HS-5 (cell line): ENCODE results near the gene GRHL3.

Experiments used
- DNase-seq: peaks from one replicate; pipeline ENCODE4 v3.0.0-alpha.2; 2012; ENCODE audit warnings: low read depth

GRHL3 gene

DNA sequence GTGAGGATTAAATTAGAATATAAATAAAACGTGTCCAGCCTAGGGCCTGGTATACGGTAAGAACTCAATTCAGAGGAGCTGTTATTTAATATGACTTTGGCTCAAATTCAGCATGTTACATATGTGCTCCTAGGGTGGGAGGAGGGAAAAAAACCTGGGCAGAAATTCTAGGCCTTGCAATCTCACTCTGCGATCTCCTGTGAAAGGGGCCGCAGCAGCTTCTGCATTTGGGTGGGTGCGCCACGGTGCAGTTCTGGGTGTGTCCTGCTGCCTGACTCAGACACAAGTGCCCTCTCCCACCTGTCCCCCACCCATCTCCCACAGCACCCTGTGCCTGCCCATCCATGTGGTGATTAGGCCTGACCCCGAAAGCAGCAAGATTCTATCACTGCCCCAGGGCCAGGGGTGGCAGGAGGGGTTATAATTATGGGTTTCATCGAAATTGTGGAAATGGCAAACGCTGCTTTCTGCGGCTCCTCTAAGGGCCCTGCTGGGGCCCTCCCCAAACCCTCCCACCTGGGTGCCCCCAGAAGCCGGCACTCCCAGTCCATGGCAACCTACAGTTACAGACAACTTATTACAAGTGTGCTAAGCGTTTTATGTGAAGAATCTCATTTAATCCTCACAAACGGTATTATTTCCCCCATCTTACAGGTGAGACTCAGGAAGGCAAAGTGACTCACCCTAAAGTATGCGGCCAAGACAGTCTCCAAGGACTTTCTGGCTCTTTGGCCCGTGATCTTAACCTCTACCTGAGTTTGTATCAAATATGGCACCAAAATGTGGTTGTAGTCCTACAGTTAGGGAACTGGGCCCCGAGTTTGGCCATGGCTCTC is 25.5 kb upstream of the GRHL3 start:
- DNase-seq = no peak

DNA sequence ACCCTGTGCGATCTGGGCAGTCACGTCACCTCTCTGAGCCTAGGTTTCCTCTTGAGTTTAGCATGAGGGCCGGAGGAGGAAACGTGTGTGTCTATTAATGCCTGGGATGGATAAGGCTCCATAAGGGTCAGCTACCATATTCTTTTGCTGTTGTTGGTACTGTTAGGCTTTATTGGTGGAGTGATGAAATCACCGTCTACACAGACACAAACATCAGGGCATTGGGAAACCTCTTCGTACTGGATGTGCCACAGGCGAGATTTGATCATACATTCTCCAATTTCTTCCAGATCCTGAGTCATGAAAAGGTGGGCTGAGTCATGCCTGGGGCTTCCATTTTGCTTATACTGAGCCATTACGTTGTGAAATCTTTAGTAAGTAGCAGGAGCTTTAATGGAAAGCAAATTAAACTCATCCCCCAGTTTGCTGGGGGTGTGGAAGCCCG is 24.9 kb upstream of the GRHL3 start:
- peak; percentile 97 for DNase-seq

DNA sequence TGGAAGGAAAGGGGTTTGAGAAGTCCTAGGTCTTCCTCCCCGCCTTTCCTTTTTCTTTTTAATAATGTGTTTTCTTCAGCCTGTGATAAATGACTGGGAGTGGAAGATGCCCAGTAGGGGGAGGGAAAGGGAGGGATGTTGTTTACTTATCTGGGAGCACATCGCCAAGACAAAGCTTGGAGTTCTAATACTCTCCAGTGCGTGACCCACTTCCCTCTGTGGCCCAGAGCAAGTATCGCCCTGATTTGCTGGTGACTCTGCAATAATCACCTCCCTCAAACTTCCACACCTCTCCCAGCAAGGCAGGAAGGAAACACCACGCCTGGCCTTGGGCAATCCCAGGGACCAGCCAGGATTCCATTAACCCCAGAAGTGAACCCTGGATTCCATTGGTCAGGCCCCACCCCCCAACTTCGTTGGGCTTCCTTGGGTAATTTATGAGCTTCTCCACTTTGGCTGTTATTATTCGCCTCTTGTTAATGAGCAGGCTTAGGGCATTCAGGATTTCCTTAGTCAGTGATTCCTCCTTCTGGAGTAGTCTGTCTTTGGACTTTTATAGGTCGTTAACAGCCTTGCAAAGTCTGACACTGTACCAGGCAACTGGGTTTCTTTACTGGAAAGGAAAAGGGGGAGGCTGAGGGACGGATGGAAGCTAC is 24.3 kb upstream of the GRHL3 start:
- DNase-seq = peak; percentile 53

DNA sequence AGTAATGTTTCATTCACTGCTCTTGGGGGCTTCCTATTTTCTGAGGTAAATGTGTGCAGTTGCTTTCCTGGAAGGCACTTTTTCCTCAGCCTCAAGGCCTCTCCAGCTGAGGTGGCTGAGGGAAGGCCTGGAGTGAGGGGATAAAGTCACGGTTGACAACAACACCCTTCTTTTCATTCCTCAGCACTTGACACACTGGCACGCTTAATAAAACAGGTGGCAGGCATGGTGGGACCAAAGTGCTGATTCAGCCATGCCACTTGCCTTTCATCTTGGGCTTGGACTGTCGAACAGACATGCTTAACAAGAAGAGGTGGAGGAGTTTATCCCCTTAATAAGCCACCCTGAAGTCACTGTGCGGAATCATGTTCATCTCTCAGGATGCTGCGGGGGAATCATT is 23.6 kb upstream of the GRHL3 start:
- DNase-seq = no peak

DNA sequence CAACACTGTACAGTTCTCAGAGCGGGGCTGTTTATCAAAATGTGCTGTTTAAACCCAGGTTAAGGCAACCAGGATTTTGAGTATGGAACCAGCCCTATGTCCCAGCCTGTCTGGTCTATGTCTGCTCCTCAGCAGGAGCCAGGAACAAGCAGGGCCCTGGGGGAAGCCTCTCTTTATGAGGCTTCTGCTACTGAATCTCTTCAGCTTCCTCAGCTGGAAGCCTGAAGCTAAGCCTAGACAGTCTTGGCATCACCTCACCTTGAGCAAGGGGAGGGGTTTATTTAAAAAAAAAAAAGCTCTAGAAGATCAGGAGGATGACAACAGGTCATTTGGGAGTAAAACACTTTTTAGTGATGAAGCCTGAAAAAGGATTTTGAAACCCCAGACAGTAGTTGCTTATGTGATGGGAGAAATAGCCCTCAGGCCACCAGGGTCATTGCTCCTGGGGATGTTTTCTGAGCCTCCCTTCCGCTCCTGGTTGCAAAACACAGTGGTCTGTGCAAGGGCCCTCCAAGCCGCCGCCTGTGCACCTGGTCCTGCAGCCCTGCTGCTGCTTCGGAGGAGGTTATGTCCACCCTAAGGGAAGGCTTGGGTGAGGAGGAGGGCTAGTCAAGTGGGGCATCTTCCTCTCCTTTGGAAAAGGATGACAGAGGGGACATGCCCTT is 21.8 kb upstream of the GRHL3 start:
- no peak for DNase-seq

DNA sequence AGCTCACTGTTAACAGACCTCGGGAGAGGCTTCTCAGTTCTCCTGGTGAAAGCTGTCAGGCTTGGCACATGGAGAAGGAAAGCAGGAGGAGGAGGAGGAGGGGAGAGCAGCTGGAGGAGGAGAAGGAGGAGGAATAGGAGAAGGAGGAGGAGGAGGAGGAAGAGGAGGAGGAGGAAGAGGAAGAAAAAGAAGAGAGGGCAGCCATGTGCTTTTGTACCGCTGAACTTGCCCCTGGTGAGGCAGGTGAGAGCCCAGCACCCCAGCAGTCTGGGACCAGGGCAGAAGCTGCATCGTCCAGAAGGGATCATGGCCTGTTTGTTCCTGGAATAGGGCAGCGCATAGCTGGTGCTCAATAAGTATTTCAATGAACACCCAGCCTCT is 21.3 kb upstream of the GRHL3 start:
- DNase-seq = no peak

DNA sequence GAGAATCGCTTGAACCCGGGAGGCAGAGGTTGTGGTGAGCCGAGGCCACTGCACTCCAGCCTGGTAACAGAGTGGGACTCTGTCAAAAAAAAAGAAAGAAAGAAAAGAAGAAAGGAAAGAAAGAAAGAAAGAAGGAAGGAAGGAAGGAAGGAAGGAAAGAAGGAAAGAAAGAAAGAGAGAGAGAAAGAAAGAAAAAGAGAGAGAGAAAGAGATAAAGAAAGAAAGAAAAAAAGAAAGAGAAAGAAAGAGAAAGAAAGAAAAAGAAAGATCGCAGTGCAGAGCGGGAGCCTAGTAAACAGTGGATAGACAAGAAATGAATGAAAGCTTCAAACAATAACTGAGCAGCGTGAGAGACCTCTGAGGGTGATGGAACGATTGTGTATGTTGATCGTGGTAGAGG is 20.6 kb upstream of the GRHL3 start:
- DNase-seq = no peak

DNA sequence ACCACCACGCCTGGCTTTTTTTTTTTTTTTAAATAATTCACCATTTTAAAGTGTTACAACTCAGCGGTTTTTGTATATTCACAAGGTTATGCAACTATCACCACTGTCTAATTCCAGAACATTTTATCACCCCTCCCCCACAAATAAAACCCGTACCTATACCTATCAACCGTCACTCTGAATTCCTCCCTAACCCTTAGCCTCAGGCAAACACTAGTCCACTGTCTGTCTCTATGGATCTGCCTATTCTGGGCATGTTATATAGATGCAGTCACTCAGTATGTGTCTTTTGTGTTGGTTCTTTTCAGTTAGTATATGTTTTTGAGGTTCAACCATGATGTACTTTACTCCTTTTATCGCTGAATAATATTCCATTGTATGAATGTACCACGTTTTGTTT is 19.3 kb upstream of the GRHL3 start:
- DNase-seq = no peak

DNA sequence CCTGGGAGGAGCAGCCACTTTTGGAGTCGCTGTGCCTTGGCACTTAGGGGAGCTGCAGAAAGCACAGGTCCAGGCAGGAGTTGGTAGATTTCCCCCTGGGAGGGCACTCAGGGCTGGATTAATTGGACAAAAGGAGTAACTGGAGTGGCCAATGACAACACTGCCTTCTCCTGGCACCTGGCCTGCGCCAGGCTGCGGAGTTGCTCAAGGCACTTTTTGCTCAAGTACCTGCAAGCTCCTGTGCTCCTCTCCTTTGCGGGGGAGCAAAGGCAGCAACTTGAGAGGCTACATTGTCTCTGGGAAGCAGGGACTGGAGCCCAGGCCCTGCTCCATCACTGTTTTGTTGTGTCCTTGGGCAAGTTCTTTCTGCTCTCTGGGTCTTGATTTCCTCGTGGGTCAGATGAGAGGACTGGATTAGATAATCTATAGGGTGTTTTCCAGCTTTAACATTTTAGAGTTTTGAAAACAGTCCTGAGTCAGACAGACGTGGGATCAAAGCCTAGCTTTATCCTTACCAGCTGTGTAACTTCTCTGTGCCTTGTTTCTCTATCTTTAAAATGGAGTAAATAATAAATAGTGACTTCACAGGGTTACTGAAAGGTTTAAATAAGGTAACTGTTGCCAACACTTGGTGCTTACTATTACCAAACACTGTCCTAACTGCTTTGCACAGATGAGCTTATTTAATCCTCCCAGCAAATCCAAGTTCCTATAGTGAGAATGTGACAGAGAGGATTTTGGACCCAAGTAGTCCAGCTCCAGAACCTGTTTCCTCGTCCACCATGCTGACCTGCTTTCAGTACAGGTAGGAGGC is 18.0 kb upstream of the GRHL3 start:
- no peak for DNase-seq

DNA sequence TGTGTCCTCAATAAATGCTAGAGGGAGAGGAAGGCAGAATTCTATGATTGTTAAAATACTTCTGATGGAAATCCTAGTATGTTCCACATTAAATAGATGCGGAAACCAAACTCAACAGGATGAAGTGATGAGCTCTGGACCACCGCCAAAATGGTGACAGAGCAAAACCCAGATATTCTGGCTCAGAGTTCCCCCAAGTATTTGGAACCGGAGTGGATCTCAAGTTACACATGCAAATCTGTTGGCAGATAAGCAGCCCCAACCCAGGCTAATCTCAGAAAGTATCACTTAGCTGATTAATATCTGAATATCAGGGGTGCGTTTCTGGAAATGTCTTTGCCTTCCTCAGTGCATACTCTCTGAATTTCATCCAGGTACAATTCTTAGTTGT is 17.4 kb upstream of the GRHL3 start:
- no peak for DNase-seq

DNA sequence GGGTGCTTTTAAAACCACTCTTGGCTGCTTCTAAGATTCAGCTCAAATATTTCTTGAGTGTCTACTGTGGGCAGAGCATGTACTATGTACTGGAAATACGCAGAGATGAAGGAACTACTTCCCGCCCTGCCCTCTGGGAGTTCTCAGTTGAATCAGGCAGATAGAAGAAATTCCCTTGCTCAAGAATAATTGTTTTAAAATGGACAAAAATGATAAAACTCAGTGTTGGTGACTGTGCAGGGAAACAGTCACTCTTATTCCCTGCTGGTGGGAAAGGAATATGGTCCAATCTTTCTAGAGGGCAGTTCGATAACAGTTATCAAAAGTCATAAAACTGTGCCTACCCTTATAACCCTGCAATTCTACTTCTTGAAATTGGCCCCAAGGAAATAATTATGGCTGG is 16.9 kb upstream of the GRHL3 start:
- DNase-seq = no peak

DNA sequence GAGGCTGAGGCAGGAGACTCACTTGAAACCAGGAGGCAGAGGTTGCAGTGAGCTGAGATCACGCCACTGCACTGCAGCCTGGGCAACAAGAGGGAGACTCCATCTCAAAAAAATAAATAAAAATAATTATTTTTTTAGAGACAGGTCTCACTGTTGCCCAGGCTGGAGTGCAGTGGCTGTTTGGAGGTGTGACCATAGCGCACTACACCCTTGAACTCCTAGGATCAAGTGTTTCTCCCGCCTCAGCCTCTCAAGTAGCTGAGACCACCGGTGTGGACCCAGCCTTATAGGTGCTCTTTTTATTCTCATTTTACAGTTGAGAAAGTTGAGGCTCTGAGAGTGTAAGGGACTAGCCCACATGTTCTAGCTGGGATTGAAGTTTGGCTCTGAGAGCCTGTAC is 15.6 kb upstream of the GRHL3 start:
- DNase-seq = no peak

DNA sequence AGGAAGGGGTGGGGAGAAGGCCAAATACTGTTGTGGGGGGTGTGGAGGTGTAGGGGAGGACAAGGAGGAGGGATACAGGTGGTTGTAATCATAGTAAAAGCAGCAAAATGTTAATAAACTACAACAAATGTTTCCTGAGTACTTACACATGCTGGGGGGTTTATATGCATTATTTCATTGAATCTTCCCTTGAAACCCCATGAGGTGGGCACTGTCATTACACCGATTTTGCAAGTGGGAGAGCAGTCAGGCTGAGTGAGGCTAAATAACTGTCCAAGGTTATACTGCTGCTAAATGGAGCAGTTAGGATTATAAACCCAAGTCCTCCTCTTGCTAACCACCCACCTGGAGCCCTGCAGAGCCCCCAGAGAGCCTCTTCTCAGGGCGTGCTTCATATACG is 14.4 kb upstream of the GRHL3 start:
- DNase-seq = no peak

DNA sequence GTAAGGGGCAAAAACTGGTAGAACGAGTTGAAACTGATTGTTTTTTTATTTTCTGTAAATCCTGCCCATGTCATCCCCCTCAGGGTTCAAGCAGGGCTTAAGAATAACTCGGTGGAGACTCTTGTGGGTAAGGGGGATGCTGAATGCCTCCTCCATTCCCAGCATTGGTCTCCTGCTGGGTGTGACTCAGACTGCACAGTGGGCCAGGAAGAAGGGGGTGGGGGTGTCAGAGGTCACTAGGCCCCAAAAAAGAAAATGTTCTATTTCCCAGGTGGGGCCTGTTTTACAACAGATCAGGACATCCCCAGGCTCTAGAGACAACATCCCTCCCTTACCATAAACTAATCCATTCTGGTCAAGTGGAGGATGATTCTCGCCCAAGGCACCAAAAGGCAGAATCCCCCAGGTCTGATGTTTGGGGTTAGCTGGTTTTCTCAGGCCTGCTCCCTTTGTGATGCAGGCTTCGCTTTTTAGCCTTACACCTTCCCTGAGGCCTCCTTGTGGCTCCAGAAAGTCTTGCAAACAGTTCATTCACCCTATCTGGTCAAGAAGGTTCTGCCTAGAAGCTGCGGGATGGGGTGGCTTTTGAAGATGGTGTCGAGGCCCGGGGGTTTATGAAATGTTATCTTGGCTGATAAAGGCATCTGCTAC is 10.7 kb upstream of the GRHL3 start:
- DNase-seq = no peak

DNA sequence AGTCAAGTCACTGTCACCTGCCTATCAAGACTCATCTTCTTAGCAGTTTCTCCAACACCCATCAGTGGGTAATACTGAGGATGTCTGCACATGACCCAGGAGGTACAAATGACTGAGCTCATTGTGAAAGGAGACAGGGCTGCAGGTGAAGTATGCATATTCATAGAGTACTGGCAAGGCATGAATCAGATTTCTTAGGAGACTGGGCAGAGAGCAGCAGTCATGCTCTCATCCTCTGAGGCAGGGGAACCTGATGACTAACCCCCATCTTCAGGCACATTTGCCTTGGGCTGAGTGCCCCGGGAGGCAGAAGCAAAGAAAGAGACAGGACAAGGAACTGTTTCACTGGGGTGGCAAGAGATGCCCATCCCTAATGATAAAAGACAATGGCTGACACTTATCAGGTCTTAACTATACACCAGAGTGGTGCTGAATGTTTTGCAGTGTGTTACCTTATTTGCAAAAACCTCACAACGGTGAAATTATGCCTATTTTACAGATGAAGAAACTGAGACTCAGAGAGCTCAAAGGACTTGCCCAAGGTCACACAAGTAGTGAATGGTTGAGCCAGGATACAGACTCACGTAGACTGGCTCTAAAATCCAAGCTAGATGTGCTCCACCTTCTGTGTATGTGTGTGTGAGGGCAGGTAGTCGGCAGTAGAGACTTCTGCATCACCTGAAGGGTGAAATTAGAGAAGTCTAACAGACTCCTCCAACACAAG is 9.2 kb upstream of the GRHL3 start:
- no peak for DNase-seq

DNA sequence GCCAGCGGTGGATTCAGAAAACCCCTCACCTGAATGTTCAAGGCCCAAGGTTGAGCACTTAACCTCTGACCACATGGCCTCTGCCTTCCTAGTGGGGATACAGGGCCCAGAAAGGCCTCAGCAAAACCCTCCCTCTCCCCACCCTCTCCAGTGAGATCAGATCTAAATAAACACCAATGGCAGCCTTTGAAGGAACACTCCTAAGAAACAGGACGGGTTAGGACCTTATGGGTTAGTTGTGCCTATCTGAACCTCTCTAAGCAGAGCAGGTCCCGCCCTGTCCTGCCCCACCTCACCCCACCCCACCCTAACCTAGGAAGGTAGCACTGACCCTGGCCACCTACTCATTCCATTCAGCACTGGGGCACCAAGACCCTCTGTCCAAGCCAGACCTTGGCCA is 7.9 kb upstream of the GRHL3 start:
- DNase-seq = no peak

DNA sequence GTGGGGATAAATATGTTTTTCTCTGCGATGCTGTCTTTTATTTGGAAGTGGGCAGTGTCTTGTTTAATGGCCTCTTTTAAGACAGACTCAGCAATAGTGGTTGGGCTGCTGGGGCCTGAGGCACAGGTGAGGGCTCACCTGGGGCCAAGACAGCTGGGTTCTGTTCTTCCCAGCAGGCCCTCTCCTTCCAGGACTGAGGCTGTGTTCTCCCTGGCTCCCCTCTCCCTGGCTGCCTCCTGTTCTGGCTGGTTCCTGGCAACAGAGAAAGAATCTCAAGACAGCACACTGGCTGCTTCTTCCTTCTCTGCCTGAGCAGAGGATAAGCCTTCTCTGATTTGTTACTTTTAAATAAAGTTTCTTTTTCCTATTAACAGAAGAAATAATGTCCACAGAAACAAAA is 7.4 kb upstream of the GRHL3 start:
- DNase-seq = no peak

DNA sequence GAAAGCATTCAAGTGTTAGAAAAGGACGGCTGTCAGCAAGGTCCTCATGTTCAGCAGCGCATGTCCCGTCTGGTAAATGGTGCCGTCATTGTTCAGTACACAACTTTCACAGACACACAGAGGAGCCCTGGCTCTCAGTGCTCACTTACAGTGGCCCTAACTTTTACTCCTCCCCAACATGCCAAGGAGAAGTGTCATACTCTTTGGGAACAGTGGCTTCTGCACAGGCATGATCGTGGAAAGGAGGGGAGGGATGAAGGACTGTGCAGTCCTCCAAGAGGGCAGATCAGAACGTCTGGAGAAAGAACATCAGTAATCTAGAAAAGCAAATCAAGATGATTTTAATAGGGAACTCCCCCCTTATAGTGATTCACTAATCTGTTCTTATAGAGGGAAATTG is 3.8 kb upstream of the GRHL3 start:
- DNase-seq = no peak

DNA sequence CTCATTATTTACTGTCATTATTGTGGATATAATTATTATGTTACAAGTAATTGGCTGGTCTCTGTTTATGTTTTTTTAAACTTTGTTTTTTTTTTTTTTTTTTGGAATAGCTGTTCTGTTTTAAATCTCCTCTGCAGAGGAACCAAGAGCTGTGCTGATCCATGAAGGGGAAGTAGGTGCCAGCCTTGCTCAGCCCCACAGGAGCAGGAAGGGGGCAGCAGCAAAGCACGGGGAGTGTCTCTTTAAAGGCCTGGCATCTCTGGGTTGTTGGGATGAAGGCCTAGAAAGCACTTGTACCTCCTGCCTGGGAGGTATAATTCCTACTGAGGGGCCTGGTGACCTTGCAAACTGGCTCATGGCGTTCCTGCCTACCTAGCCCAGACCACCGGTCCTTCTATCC is 2.5 kb upstream of the GRHL3 start:
- no peak for DNase-seq

DNA sequence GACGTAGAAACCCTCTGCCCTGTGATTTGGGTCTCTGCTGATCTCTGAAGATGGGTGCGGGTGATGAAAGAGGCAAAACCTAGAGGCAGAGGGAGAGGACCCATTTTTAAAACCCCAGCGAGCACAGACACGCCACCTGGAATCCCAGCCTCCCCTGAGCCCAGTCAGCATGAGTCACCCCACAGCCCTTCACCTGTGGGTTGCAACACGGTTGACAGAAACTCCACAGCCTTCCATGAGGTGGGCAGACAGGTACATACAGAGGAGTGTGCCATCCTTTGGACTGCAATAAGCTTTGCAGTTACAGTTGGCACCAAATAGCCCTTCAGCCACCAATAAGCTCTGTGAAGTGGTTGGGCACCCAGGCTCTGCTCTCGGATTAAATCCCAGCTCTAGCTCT is 2.1 kb upstream of the GRHL3 start:
- no peak for DNase-seq

DNA sequence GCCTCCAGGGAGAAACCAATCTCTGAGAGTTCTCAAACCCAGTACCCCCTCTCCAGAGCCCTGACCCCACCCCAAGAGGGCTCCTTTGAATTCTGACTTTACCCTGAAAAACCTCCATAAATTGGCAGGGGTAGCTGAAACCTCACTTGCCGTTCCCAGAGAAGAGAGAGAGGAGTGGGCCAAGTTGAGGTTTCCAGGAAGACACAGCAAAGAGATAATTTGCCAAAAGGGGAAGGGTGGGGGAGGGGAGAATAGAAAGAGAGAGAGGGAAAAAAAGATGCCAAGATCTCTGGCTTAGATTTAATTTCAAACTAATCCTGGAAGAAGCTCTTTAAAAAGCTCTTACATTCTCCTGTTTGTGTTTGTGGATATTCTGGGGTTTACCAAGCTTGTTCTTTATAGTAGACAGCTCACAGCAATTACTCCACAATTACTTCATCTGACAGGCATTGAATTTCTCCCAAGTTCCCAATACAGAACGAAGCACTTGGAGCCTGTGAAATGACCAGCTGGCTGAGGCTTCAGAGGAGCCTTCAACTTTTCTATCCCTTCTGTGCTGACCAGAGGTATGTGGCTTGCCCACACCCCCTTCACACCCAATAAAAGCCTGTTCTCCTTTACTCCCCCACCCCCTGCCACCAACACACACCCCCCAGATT is 1.1 kb upstream of the GRHL3 start:
- no peak for DNase-seq
